Trophoblast cell (in vitro differentiated cells and primary cell): ENCODE measurements around the gene GOLGA7B.

Experiments
- DNase-seq, 2 donors: peaks; one replicate each; pipeline ENCODE4 v3.0.0-alpha.2; 2016
- H2AFZ ChIP-seq: 2 replicates; pipeline ENCODE4 v1.6.1; 2013; ENCODE audit warnings: low read length, moderate library complexity, mild to moderate bottlenecking; ENCODE audit not compliant: insufficient read depth, poor library complexity
- H2AK5ac ChIP-seq: 2 replicates; pipeline ENCODE4 v1.6.1; 2013; ENCODE audit warnings: mild to moderate bottlenecking, low read length
- H2BK120ac ChIP-seq: 2 replicates; pipeline ENCODE4 v1.6.1; 2013; ENCODE audit warnings: low read length, mild to moderate bottlenecking, moderate library complexity; ENCODE audit not compliant: insufficient read depth, poor library complexity
- H2BK12ac ChIP-seq: 2 replicates; pipeline ENCODE4 v1.6.1; 2013; ENCODE audit warnings: mild to moderate bottlenecking, low read length, moderate library complexity
- H2BK5ac ChIP-seq: 2 replicates; pipeline ENCODE4 v1.6.1; 2013; ENCODE audit warnings: low read length, low read depth, moderate library complexity, mild to moderate bottlenecking; ENCODE audit not compliant: poor library complexity
- H3K14ac ChIP-seq: 2 replicates; pipeline ENCODE4 v1.6.1; 2013; ENCODE audit warnings: mild to moderate bottlenecking, low read length
- H3K18ac ChIP-seq: 2 replicates; pipeline ENCODE4 v1.6.1; 2013; ENCODE audit warnings: mild to moderate bottlenecking, low read length
- H3K23ac ChIP-seq: 2 replicates; pipeline ENCODE4 v1.6.1; 2013; ENCODE audit warnings: low read length
- H3K27ac ChIP-seq: 2 replicates; pipeline ENCODE4 v1.5.1; 2013; ENCODE audit warnings: low read depth, mild to moderate bottlenecking, inconsistent platforms, low read length, moderate library complexity
- H3K27me3 ChIP-seq: 2 replicates; pipeline ENCODE4 v1.6.1; 2013; ENCODE audit warnings: inconsistent platforms, mild to moderate bottlenecking, low read length, moderate library complexity; ENCODE audit not compliant: insufficient read depth
- H3K36me3 ChIP-seq, 2 experiments: 1 replicate in 1 of 2; 2 replicates in 1 of 2; pipeline ENCODE4 v1.6.1; 2013; ENCODE audit warnings: low read length in 2 of 2, mild to moderate bottlenecking in 2 of 2, moderate library complexity in 1 of 2; ENCODE audit not compliant: insufficient read depth in 2 of 2, control insufficient read depth in 1 of 2
- H3K4ac ChIP-seq: 2 replicates; pipeline ENCODE4 v1.6.1; 2013; ENCODE audit warnings: low read depth, mild to moderate bottlenecking, low read length, moderate library complexity
- H3K4me1 ChIP-seq, 2 experiments: 1 replicate in 1 of 2; 2 replicates in 1 of 2; pipeline ENCODE4 v1.6.1; 2013; ENCODE audit warnings: low read length in 2 of 2, mild to moderate bottlenecking in 2 of 2, moderate library complexity in 1 of 2; ENCODE audit not compliant: insufficient read depth in 2 of 2, control insufficient read depth in 1 of 2
- H3K4me2 ChIP-seq: 2 replicates; pipeline ENCODE4 v1.6.1; 2013; ENCODE audit warnings: inconsistent platforms, mild to moderate bottlenecking, low read length, moderate library complexity
- H3K4me3 ChIP-seq: 2 replicates; pipeline ENCODE4 v1.5.1; 2013; ENCODE audit warnings: mild to moderate bottlenecking, low read depth, low read length, inconsistent platforms
- H3K79me1 ChIP-seq: one replicate; pipeline ENCODE4 v1.6.1; 2013; ENCODE audit warnings: low read length
- H3K79me2 ChIP-seq: 2 replicates; pipeline ENCODE4 v1.6.1; 2013; ENCODE audit warnings: low read length, mild to moderate bottlenecking; ENCODE audit not compliant: control insufficient read depth, insufficient read depth, poor library complexity
- H3K9ac ChIP-seq: 2 replicates; pipeline ENCODE4 v1.6.1; 2013; ENCODE audit warnings: mild to moderate bottlenecking, low read length
- H3K9me3 ChIP-seq: 2 replicates; pipeline ENCODE4 v1.6.1; 2013; ENCODE audit warnings: low read depth, mild to moderate bottlenecking, control low read depth, inconsistent platforms, low read length; ENCODE audit not compliant: insufficient read depth
- H4K12ac ChIP-seq: 2 replicates; pipeline ENCODE4 v1.6.1; 2013; ENCODE audit warnings: low read depth, mild to moderate bottlenecking, low read length, moderate library complexity
- H4K8ac ChIP-seq: 2 replicates; pipeline ENCODE4 v1.6.1; 2013; ENCODE audit warnings: low read depth, mild to moderate bottlenecking, low read length, moderate library complexity
- H4K91ac ChIP-seq: one replicate; pipeline ENCODE4 v1.6.1; 2013; ENCODE audit warnings: low read depth, mild to moderate bottlenecking, low read length, moderate library complexity
- WGBS: extraction: QIAGEN DNeasy Blood & Tissue Kit; methylation state at CpG from one replicate; pipeline ENCODE4 v1.1.7; 2013; ENCODE audit warnings: missing lambda C conversion rate; ENCODE audit not compliant: insufficient read length, insufficient coverage; ENCODE audit errors: extremely low coverage; 5-methylcytosine and 5-hydroxymethylcytosine counted together

GOLGA7B gene

DNA sequence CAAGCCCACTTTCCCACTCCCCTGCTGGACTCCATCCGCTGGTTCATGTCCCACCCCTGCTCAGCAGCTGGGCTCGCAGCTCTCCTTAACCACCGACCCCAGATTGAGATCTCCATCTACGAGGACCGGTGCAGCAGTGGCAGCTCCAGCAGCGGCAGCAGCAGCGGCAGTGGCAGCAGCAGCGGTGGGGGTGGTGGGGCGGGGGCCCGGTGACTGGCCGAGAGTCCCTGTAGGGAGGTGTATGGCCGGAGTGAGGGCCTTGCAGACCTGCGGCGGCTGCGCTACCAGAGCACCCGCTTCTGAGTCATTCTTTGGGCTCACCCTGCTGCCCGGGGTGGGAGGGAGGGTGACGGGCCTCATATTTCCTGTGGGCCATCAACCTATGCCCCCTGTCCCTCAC is 15.8 kb downstream of the GOLGA7B start:
- Histone ChIP-seq H3K9ac (no peak overlapping the region), H3K4me3 (no peak overlapping the region), H2BK120ac (no peak overlapping the region), H3K14ac (no peak overlapping the region), H2AFZ (no peak overlapping the region), H3K23ac (no peak overlapping the region), H3K4me1 (peaks cover 4 to 5% of the 10 kb centered on the region in 2 experiments), H3K9me3 (peaks cover 3% of the 10 kb centered on the region), H3K4me2 (no peak overlapping the region), H3K27me3 (no peaks in the 10 kb centered on the region), H3K79me1 (no peaks in the 10 kb centered on the region), H3K79me2 (no peaks in the 10 kb centered on the region), H2BK12ac (no peak overlapping the region), H2BK5ac (no peak overlapping the region), H3K36me3 (no peaks in the 10 kb centered on the region), H3K27ac (no peak overlapping the region), H4K91ac (no peak overlapping the region), H3K4ac (no peak overlapping the region), H2AK5ac (no peak overlapping the region), H4K12ac (no peak overlapping the region), H3K18ac (no peak overlapping the region), H4K8ac (no peak overlapping the region)
- WGBS, result no CpG with 5 or more reads among the region's 18 CpGs
- no peak for DNase-seq

DNA sequence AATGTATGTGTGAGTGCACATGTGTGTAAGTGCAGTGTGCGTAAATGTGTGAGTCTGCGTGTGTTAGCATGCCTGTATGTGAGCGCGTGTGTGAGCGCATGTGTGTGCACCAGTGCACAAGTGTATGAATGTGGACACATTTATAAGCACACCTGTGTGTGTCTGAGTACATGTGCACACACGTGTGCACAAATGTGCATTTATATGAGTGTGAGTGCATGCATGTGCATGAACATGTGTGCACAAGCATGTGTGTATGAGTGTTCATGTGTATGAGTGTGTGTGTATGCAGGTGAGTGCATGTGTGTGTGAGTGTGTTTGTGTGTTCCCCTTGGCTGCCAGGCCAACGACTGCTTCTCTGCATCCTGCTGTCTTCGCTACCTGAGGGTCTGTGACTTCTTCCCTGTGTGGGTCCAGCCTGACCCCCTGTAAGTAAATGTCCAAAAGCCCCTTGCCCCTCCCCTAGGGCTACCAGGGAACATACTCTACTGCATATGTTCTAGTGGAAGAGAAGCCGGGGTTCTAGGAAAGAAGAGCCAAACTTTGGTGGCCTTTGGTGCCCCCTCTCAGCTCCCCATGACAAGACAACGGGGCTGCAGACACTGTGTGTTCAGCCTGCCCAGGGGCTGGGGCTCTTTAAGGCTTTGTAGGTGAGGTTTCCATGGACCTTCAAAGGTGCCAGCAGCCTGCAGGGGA is 17.0 kb downstream of the GOLGA7B start:
- no peak overlapping the region for H3K4ac ChIP-seq

DNA sequence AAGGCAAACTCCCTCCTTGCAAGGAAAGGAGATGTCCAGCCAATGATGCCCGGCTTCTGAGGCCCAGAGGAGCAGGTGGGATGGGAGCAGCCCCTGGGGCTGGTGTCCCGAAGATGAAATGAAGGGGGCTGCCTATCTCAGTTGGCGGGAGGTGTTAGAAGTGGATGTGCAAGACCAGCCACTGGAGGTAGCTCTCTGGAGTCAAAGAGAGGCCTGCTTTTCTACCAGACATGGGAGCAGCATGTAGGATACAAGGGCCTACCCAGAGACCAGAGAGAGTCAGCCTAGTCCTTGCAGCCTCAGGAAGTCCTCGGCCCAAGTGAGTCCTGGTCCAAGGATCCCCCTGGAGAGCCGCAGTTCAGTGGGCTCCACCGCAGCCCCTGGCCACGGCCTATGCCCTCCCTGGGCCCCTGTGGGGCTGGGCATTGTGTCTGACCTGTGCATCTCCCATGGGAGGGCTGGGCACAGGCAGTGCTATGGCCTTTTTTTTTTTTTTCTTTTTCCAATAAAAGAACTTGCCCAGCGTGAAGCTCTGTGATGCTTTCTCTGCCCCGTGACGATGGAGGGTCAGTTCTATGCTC is 17.7 kb downstream of the GOLGA7B start:
- Histone ChIP-seq H2AFZ (no peak overlapping the region), H2AK5ac (no peak overlapping the region), H3K18ac (no peak overlapping the region), H3K4me2 (no peak overlapping the region), H3K4me1 (peaks cover 4 to 5% of the 10 kb centered on the region in 2 experiments), H4K12ac (no peak overlapping the region), H3K4ac (no peak overlapping the region), H3K79me1 (no peaks in the 10 kb centered on the region), H3K14ac (no peak overlapping the region), H3K79me2 (no peaks in the 10 kb centered on the region), H3K9ac (no peak overlapping the region), H3K27ac (no peak overlapping the region), H4K8ac (no peak overlapping the region), H3K27me3 (no peaks in the 10 kb centered on the region), H3K23ac (no peak overlapping the region), H2BK120ac (no peak overlapping the region), H3K9me3 (peaks cover 3% of the 10 kb centered on the region), H2BK12ac (no peak overlapping the region), H2BK5ac (no peak overlapping the region), H3K4me3 (no peak overlapping the region), H4K91ac (no peak overlapping the region), H3K36me3 (no peaks in the 10 kb centered on the region)
- WGBS, result no CpG with 5 or more reads among the region's 10 CpGs
- no peak for DNase-seq

More for the DNA sequence above, 17.0 kb downstream of the GOLGA7B start:
- no peak overlapping the region for H2BK120ac ChIP-seq
- no peak overlapping the region for H4K12ac ChIP-seq
- H3K18ac ChIP-seq, result no peak overlapping the region
- no peak overlapping the region for H4K8ac ChIP-seq
- no peak overlapping the region for H3K23ac ChIP-seq
- no CpG with 5 or more reads among the region's 10 CpGs for WGBS
- no peak overlapping the region for H4K91ac ChIP-seq
- H3K79me1 ChIP-seq, result no peaks in the 10 kb centered on the region
- no peak overlapping the region for H3K4me2 ChIP-seq
- peaks cover 3% of the 10 kb centered on the region for H3K9me3 ChIP-seq
- H3K27me3 ChIP-seq, result no peaks in the 10 kb centered on the region
- H3K4me1 ChIP-seq, result peaks cover 4 to 5% of the 10 kb centered on the region in 2 experiments
- no peak overlapping the region for H2BK12ac ChIP-seq
- no peak overlapping the region for H3K4me3 ChIP-seq
- no peak overlapping the region for H3K14ac ChIP-seq
- no peak overlapping the region for H2AK5ac ChIP-seq
- no peaks in the 10 kb centered on the region for H3K36me3 ChIP-seq
- no peaks in the 10 kb centered on the region for H3K79me2 ChIP-seq
- H2BK5ac ChIP-seq, result no peak overlapping the region
- H2AFZ ChIP-seq, result no peak overlapping the region
- no peak for DNase-seq
- H3K27ac ChIP-seq, result no peak overlapping the region
- no peak overlapping the region for H3K9ac ChIP-seq

DNA sequence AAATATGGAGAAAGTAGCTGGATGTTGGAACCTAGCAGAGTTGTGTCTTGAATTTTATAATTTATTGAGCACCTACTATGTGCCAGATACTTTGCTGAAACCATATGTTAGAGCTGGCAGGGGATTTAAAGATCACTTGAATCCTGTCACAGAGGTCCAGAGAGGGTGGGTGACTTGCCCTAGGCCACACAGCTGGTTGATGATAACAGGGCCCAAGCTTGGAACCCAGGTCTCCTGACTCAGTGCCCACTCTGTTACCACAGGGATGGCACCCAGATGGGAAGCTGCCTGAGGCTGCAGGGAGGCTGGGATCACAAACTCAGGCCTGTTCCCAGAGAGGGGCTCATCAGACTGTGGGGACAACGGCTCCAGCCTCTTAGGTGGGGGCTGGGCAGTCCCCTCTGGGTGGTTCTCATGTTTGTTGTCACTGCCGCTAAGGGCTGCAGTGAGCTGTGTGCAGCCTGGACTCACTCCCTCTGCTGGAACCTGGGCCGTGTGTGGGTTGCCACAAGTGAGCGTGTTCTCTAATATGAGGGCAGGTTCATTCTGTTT is 18.6 kb downstream of the GOLGA7B start:
- Histone ChIP-seq H3K36me3 (no peaks in the 10 kb centered on the region), H3K4ac (no peak overlapping the region), H3K79me2 (no peaks in the 10 kb centered on the region), H4K12ac (no peak overlapping the region), H3K27ac (no peak overlapping the region), H3K14ac (no peak overlapping the region), H4K91ac (no peak overlapping the region), H3K9me3 (peaks cover 3% of the 10 kb centered on the region), H3K4me1 (peaks cover 4 to 5% of the 10 kb centered on the region in 2 experiments), H3K27me3 (no peaks in the 10 kb centered on the region), H4K8ac (no peak overlapping the region), H3K79me1 (no peaks in the 10 kb centered on the region), H2BK5ac (no peak overlapping the region), H2AFZ (no peak overlapping the region), H2BK12ac (no peak overlapping the region), H3K4me2 (no peak overlapping the region), H3K4me3 (no peak overlapping the region), H2BK120ac (no peak overlapping the region), H3K23ac (no peak overlapping the region), H3K18ac (no peak overlapping the region), H2AK5ac (no peak overlapping the region), H3K9ac (no peak overlapping the region)
- no peak for DNase-seq
- WGBS, result no CpG with 5 or more reads among the region's 4 CpGs
